Melanocyte of skin (primary cell): ENCODE results near the gene RRAGC. TPM values are rescaled to one million over a fixed set of nuclear protein-coding genes. Genes with fewer than 3 reads are reported as not detected.

ENCODE experiments used
- small RNA-seq, 2 donors: library from RNA; depleted of rRNA; stranded (forward); fragments of <200 nt; gene quantifications; one replicate each; pipeline ENCODE3, GENCODE V24; 2012
- total RNA-seq, 2 donors: library from RNA; depleted of rRNA; stranded (reverse); fragments of >200 nt; gene quantifications; 2 replicates each; pipeline ENCODE4 v1.2.3, GENCODE V29; 2012

RRAGC gene, protein sequence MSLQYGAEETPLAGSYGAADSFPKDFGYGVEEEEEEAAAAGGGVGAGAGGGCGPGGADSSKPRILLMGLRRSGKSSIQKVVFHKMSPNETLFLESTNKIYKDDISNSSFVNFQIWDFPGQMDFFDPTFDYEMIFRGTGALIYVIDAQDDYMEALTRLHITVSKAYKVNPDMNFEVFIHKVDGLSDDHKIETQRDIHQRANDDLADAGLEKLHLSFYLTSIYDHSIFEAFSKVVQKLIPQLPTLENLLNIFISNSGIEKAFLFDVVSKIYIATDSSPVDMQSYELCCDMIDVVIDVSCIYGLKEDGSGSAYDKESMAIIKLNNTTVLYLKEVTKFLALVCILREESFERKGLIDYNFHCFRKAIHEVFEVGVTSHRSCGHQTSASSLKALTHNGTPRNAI
- 10 to 100 TPM; 21.6 to 23.1 TPM for total RNA-seq

DNA sequence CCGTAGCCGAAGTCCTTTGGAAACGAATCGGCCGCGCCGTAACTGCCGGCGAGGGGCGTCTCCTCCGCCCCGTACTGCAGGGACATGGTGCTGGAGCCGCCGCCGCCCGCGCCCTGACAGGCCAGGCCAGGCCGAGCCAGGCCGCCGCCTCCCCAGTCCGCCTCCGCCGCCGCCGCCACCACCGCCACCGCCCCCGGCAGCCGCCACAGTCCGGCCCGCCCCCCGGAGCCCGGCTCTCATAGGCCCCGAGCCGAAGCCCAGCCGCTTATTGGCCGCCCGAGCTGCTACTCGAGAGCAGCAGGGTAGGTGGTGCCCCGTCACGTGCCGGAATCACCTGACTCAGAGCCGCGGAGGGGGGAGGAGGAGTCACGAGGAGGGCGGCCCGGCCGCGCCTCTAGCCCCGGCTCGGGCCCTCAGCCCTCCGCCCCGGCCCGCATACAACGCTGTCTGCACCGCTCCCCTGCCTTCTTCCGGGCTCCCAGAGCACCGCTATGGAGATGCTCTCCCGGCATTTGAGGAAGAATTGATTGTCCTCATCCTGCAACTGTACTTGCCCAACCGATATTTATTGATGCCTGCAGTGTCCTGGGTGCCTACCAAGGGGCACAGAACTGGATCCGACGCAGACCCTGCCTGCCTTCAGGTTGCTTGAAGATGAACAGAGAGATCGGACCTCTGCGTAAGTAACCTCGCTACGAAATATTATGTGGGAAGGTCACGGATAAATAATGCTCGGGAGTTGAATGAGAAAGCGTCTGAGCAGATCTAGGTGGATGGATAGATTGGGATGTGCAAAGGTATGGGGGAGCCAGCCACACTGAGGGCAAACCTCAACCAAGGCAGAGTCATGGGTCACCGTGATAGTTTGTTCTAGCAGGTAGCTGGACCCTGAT is at the start of gene RRAGC:
TSS of gene RRAGC (minus strand) at position 212 of the 893 bp plus-strand sequence. CDS start at position 86, 126 bp downstream.

DNA sequence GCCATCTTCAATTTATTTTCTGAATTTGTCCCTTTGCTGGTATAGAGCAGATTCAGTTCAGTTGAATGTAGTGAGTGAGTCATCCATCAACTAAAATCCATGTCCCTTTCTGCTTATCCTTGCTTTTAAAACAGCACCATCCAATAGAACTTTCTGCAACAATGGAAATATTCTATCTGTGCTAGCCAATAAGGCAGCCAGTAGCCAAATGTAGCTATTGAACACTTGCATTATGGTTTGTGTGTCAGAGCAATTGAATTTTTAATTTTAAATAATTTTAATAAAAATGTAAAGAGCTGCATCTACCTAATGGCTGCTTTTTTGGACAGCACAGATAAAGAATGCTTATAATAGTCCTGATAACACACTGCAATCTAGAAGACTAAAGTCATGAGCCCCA is 21.9 kb upstream of the RRAGC start, which contains the start of gene GJA9:
TSS of gene GJA9 (minus strand) at position 101 of the 400 bp plus-strand sequence. CDS start 5,489 bp downstream, outside the sequence.

DNA sequence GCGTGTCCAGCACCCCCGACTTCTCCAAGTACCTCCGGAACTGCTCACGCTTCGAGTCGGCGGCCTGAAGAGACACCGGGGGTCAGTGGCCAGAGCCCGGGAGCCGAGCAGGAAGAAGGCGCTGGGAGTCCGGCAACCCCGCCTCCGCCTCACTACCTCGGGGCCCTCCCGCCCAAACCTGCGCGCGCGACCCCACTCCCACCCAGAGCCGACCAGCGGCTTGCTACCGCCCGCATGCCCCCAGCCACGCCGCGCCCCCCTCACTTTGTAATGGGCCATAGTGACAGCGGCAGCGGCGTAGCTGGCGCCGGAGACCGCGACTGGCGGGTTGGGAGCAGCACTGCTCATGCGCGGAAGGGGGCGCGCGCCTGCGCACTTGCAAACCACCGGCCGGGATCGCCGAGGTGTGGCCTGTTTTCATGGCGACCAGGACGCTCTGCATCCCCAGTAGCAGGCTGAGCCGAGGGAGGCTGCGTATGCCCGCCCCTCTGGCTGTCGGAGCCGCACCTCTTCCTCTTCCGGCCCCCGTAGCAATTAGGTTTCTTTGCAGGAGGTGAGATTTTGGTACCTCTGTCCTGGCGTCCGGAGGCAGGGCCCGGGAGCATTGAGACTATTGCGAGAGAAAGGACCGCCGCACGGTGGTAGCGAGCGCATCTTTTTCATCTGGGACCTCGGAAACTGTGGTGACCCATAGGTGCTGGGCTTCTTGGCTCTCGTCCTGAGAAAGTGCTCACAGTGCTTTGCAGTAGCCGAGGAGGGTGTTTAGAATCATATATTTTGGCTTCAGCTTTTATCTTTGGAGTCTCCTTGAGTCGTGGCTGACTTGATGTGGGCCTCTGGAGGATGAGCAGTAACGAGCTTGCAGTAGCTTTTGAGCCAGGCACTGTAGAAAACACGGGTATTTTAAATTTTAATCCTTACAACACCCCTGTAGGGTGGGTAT is 13.7 kb upstream of the RRAGC start, which contains the start of gene MYCBP:
TSS of gene MYCBP (minus strand) at position 322 of the 943 bp plus-strand sequence. CDS start at position 279, 43 bp downstream.

Small RNA genes lying within 50 kb of the gene (small RNA-seq; reads per million reads assigned to genes)
- 0 reads per million in 2 donors for gene GJA9-MYCBP

Other genes starting within 250 kb of the RRAGC start
- gene MYCBP, start 13.6 kb upstream of the RRAGC start, total RNA-seq = 10 to 100 TPM in 1 of 2 donors, 1 to 10 TPM in 1; 8.6 to 12.3 TPM
- gene GJA9, start 21.8 kb upstream of the RRAGC start, total RNA-seq = not detected
- not detected for gene RHBDL2, start 82.1 kb upstream of the RRAGC start, total RNA-seq
- 10 to 100 TPM; 52.7 to 72.3 TPM for gene AKIRIN1, start 131.5 kb upstream of the RRAGC start, total RNA-seq
- gene NDUFS5, start 166.6 kb upstream of the RRAGC start, total RNA-seq = 100 to 1,000 TPM; 199 to 239 TPM